ENCODE measurements around the gene CAP2.
A peak's percentile ranks its signal among the peaks of the same experiment; 100 is the strongest.

Gene CAP2

DNA sequence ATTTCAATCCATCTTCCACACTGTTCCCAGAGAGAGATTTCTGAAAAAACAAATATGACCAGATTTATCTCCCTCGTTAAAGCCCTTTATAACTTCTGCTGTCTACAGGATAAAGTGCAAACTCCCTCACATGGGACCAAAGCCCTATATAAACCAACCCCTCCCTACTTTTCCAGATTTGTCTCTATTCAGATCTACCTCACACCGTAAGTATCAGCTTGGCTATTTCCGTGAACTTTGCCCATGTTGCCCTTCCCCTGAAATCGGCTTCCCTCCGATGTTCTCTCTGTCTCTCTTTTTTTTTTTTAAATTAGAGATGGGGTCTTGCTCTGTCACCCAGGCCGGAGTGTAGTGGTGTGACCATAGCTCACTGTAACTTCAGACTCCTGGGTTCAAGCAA lies 194.6 kb downstream of the CAP2 start:
- no peak for DNase-seq

DNA sequence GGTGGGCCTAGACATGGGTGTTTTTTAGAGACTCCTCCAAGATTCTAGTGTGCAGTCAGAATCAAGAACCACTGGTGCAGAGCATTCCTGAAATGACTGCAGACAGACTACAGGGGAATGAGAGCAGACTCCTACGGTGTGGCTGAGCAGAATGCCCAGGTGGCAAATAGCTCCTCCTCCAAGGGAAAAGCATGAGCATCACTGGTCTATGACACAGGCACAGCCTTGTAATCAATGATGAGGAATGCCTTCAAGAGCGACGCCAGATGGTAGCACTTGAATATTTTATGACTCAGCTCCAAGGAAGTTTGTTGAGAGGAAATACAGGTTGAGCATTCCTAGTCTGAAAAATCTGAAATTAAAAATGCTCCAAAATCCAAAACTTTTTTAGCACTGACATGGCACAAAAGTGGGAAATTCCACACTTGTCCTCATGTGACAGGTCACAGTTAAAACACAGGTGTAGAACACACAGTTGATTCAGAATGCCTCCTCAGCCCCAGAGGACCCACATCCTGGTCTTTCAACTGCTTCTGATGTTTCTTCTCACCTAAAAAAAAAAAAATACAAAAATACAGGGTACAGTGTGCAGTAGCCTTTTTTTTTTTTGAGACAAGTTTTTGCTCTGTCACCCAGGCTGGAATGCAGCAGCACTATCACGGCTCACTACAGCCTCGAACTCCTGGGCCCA lies 196.2 kb downstream of the CAP2 start:
- peak; percentile 91 for DNase-seq

- no peak for DNase-seq
These were observed 197.9 kb downstream of the CAP2 start for GRCh38 chr6:17591287-17591686.

DNA sequence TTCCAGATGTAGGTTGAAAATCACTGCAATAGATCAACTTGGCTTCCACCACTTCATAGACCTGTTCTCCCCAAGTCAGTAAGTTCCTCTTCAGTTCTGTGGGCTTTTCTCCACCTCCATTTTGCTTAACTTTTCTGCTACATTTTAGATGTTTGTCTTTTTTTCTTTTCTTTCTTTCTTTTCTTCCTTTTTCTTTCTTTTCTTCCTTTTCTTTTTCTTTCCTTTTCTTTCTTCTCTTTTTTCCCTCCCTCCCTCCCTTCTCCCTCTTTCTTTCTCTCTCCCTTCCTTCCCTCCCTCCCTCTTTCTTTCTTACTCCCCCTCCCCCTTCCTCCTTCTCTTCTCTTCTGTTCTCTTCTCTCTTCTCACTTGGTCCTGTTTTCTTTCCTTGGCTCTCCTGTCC lies 199.9 kb downstream of the CAP2 start:
- no peak for DNase-seq

DNA sequence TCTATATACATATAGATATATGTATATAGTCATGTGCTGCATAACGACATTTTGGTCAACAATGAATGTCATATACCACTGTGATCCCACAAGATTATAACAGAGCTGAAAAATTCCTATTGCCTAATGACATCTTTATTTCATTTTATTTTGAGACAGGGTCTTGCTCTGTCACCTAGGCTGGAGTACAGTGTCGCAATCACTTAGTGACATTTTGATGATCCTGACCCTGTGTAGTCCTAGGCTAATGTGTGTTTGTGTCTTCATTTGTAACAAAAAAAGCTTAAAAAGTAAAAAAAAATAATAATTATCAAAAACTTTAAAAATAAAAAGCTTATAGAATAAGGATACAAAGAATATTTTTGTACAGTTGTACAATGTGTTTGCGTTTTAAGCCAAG lies 202.7 kb downstream of the CAP2 start:
- DNase-seq, result no peak

DNA sequence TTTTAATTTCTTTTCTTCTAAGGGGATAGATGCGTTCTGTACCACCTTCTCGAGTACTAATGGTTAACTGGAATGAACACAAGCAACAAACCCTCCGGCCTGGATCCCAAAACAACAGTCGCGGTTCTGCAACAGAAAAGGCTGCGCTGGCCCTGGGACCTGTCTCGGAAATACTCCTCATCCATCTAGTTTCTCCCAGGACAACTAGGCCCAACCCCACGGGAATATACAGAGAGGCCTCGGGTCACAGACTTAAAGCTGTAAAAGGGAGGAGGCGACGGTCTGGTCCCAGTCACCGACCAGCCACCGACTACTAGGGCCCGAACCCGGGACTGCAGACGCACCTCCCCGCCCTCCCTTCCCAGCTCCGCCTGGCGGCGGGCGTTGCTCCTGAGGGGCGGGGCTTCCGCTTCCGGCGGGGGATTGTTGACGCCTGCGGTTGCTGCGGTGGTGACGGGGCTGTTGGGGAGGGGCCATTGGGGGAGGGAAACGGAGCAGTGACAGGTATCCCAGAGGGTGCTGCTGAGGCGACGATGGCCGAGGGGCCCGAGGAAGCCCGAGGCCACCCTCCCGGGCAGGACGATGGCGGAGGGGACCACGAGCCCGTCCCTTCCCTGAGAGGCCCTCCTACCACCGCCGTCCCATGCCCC lies 206.6 kb downstream of the CAP2 start, which contains the start of gene FAM8A1:
FAM8A1 (plus strand) TSS at position 426 of the 650 bp plus-strand sequence; CDS start at position 534, 108 bp downstream.
- DNase-seq, result peak; percentile 90

- DNase-seq, result peak; percentile 55
These were observed 207.4 kb downstream of the CAP2 start for GRCh38 chr6:17600527-17601385.

DNA sequence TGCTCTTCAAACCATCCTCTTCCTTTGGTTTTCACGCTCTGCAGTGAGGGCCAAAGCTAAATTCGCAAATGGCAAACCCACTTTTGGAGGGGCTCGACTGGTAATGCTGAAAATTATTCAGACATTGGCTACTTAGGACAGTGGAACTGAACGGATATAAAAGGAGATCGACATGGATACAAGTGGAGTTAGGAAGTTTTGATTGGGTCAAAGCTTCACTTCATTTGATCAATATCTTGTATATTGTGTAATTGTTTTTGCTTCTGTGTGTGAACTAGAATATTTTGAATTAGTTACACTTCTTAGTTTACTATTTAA lies 207.9 kb downstream of the CAP2 start:
- no peak for DNase-seq

- DNase-seq, result no peak
These were observed 209.5 kb downstream of the CAP2 start for GRCh38 chr6:17602888-17603287.

GRCh38 chr6:17606606-17607005 lies 213.2 kb downstream of the CAP2 start:
- no peak for DNase-seq

Data from EL (cell line).